ENCODE results near the gene SYNE2.
"Not testable (repeated sequence)": the region's sequence is repeated elsewhere in the genome, so short reads cannot be mapped to it uniquely, and the experiment has no call there.

Gene SYNE2

GRCh38 chr14:64147126-64147790 lies 294.5 kb downstream of the SYNE2 start:
- no peak for DNase-seq

GRCh38 chr14:64149921-64150320 lies 297.1 kb downstream of the SYNE2 start:
- no peak for DNase-seq

GRCh38 chr14:64158608-64159007 lies 305.8 kb downstream of the SYNE2 start:
- DNase-seq = no peak

DNA sequence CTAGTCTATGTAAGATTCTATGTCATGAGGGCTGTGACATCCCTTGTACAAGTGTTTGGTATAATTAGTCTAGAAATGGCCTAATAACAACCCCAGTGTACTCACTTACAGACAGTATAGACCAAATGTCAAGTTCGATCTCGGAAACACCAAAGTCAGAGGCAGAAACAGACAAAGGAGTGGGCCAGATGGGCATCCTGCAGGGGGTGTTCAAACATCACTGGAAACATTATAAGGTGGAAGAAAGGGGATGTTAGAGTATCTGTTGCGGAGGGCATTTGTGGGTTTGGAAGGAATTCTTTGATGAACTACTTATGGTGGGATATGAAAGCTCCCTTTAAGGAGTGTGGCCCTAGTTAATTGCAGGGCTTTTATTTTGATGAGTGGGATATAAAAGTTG lies 306.8 kb downstream of the SYNE2 start:
- DNase-seq = no peak

- DNase-seq = peak; percentile 12
These were observed 317.4 kb downstream of the SYNE2 start for GRCh38 chr14:64170181-64170580.

DNA sequence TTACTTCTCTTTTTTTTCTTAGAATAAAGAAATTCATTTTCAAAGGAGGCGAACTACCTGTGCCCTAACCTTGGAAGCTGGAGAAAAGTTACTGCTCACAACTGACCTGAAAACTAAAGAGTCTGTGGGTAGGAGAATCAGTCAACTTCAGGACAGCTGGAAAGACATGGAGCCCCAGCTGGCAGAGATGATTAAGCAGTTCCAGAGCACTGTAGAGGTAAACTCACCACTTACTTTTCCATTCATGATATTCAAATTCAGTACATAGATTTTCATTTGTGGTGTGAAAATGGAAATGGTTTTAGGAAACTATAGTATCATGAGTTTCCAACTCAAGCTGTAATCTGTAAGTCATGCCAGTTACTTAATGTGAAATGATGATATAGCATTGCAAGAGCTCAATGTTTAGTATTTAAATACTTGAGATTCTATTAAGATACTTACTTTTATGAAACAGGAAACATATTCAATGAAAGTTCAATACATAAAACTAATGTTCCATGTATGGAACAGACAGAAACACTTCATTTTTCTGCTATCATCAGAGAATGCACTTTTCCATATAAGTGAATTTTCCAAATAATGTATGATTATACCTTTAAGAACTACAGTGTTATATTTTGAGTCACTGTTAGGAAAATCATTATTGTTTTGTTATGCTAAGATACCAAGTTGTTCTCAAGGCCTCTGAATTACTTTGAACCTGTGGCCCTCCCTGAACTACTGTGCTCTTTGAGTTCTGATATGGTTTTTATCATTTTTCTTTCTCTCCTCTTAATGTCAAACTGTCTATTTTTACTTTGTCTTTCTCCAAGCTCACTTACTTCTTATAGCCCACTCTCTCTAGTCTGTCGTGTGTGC lies 322.3 kb downstream of the SYNE2 start:
- no peak for DNase-seq

GRCh38 chr14:64176330-64176729 lies 323.5 kb downstream of the SYNE2 start:
- DNase-seq = no peak

DNA sequence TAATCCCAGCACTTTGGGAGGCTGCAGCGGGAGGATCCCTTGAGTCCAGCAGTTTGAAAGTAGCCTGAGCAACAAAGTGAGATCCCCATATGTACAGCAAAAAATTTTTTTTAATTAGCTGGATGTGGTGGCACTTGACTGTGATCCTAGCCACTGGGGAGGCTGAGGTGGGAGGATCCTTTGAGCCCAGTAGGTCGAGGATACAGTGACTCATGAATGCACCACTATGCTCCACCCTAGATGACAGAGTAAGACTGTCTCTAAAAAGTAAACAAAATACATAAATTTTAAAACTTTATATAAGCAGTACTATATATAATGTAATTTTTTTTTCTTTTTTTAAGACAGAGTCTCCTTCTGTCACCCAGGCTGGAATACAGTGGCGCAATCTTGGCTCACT lies 326.0 kb downstream of the SYNE2 start:
- no peak for DNase-seq

- DNase-seq = not testable (repeated sequence)
These were observed 330.1 kb downstream of the SYNE2 start for GRCh38 chr14:64182908-64183307.

DNA sequence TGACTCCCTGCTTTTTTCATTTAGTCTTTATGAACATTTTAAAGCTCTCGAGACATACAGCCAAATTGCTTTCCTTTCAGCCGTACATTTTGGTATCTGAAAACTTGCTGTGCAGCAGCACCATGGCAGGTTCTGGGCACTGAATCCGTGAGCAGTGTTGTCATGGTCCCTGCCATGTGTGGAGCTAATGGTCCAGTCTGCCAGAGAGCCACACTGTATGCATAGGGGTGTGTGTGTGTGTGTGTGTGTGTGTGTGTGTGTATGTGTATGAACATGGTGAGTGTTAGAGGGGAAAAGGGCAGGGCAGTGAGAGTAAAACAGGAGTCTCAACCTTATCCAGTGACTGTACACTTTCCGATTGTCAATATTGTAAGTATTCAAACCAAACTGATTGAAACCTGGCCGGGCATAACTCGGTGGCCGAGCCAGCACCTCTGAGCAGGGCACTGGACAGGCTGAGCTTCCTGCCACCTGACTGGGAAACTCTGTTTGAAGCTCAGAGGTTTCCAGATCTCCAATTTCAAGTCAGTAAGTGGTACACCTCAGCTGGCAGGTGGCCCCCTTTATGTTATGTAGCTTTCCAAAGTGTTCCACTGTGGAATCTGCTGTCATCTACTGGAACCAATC lies 331.4 kb downstream of the SYNE2 start:
- DNase-seq = no peak

GRCh38 chr14:64185184-64185583 lies 332.4 kb downstream of the SYNE2 start:
- no peak for DNase-seq

DNA sequence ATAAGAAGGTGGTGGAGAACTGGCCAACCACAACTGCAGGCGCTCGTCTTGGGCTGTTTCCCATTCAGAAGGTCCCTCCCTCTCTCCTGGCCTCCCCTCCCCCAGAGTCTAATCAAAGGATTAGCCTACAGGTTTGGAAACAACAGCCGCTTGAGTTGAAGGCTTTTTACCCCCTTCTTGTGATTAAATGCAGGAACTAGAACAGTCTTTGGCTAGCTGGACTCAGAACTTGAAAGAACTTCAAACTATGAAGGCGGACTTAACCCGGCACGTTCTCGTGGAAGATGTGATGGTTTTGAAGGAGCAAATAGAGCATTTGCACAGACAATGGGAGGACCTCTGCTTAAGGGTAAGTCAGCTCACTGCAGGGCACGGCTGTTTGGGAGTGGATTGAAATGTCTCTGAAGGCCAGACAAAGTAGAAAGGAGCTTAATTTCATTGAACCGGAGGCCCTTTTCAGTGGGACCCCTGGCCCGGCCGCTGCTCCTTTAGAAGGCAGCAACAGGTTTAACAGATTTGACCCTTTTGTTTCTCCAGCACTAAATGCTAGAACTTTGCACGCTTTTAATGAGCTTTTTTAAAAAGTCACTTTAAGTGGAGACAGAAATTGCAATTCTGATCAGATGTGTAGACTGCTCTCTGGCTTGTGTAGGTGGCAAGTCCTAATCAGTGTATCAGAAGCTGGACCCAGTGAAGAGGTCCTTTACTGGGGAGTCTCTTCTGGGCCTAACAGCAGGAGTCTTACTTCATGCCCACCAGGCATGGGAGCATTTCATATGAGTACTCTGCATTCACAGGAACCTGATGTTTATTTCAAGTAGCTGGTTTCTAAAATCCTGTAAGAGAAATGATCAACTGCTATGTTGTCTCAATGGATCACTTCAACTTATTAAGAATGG lies 333.7 kb downstream of the SYNE2 start:
- DNase-seq = no peak

DNA sequence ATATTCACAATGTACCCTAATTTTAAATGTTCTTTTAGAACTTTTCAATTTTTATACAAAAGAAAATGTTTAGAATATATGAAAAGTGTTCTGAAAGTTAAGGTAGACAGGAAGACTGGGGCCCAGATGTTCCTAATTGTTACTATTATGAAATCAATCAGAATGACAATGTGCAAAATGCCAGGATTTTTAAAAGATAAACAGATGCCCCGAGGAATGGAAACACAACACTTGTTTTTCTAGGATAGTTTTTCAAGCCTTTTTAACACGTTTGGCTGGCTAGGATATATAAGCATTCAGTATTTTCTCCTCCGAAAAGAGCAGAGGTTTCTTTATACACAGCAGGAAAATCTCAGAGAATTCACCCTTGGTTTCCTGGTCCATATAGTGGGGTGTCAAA lies 334.5 kb downstream of the SYNE2 start:
- no peak for DNase-seq

DNA sequence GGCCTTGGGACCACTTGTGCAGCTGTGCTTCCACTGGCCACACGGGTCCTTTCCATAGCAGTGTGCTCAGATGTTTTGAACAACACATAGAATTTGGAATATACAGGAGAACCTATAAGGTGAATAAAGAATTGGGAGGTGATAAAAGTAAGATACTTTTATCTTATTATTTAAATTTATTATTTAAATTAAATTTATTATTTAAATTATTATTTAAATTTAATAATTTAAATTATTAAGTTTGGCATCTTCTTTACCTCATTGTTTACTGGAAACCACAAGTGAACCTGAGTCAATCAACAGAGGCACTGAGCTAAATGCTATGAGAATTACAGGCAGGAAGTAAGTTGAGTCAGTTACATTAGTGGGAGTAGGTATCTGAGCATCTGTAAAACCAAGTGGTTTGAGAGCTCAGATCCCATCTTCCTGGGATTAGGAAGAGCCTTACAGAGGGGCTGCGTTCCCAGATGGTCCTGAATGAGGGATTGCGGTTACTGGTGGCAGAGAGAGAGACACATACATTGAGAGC lies 338.2 kb downstream of the SYNE2 start:
- no peak for DNase-seq

DNA sequence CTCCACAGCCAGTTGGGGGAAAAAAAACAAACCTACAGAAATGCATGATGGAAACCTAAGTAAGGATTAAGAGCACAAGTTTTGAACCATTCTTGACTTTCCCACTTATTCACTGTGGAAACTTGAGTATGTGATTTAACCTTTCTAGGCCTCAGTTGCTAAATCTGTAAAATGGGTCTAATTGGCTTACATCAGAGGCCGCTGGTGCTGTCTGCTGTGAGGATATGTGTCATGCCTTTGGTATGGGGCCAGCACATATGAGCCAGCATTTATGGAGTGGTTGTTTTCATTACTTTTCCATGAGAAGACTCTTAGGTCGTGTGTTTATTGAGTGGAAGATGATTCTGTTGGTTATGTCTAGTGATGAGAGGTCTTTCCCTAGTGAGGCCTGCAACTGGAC lies 339.0 kb downstream of the SYNE2 start:
- DNase-seq = no peak

DNA sequence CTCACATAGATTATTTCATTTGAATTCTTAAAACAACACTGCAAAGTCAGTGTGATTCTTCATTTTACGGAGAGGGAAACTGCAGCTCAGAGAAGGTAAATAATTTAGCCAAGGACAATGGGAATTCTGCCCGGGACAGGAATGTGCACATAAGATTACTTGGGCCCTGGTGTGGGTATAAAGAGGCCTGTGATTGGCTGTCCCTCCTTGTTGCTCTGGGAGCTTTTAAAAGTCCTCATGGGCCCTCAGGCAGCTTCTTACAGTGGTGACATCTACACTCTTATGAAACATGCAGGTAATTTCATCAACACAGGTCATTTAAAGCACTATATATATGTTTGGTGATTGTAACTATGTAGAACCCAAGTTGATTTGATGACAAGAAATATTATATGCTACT lies 341.0 kb downstream of the SYNE2 start:
- DNase-seq = no peak

- no peak for DNase-seq
These were observed 341.6 kb downstream of the SYNE2 start for GRCh38 chr14:64194404-64194803.

DNA sequence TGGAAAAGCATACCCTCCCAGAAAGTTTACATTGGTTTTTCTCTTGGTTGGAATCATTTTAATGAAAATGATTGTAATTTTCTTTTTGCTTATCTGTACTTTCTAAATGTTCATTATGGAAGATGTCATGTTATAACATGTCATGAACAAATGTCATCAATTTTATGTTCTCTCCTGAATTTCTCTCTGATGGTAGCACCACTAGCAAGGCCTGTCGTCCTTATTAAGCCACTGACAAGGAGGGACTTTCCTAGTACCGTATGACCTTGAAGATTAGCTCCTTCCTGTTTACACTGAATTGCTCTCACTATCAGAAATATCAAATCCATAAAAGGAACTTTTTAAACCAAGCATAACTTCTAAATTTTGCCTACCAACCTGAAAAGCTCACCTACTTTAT lies 342.4 kb downstream of the SYNE2 start:
- DNase-seq = no peak

- DNase-seq = no peak
These were observed 343.3 kb downstream of the SYNE2 start for GRCh38 chr14:64196056-64196455.

GRCh38 chr14:64196814-64197411 lies 344.1 kb downstream of the SYNE2 start:
- DNase-seq = peak; percentile 50

GRCh38 chr14:64197996-64198395 lies 345.2 kb downstream of the SYNE2 start:
- no peak for DNase-seq

DNA sequence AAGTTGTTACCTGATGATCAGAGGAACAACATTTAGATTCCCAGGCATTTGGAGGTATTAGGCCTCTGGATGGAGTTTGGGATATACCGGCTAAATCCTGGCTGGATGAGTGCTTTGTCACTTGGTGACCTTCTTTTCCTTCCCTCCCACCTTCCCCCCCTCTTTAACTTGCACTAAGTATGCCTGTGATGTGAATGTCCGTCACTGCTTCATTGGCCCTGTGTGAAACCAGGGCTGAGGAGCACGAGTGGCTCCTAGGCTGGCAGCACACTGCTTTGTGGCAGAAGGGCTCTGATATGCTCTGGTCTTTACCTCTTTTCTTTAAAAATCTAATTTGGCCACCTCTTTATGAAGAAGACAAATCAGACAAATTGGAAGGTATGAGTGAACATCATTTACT lies 345.7 kb downstream of the SYNE2 start:
- DNase-seq = no peak

All from CD4-positive, alpha-beta T cell treated with Interferon gamma for 1 hour (primary cell).